ENCODE measurements around the gene WDR20.

- TF ChIP-seq CTCF (IDR thresholded peaks at IDR 0.05) = no peak
- TF ChIP-seq POLR2AphosphoS5 (IDR thresholded peaks at IDR 0.05) = no peak
These were observed 57.7 kb downstream of the WDR20 start for GRCh38 chr14:102197317-102197853.

Data from suprapubic skin (tissue), 3 donors.